Measurements from ENCODE around the gene IFNGR2. TPM values are rescaled to one million over a fixed set of nuclear protein-coding genes. Genes with fewer than 3 reads are reported as not detected.
A peak's percentile ranks its signal among the peaks of the same experiment; 100 is the strongest.

Gene IFNGR2
- total RNA-seq, 4 donors from 2014 or later, result 47.0 to 75.5 (median 61.0) TPM

DNA sequence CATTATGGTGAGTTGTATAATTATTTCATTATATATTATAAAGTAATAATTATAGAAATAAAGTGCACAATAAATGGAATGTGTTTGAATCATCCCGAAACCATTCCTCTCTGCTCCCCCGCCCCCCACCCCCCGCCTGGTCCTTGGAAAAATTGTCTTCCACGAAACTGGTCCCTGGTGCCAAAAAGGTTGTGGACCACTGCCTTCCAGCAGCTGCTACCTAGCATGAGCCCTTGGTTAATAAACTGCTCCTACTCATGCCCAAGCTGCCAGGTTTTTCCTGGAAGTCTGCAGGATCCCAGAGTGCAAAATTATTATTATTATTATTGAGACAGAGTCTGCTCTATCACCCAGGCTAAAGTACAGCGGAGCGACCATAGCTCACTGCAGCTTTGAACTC is 6.8 kb upstream of the IFNGR2 start:
- WGBS, result 81% methylated on average over 6 of the region's 6 CpGs
- no peak for DNase-seq (ENCODE audit: low spot score in 2 of 2)
- Histone ChIP-seq H3K9me3 (no peaks in the 10 kb centered on the region), H3K27ac (no peak overlapping the region), H3K4me3 (no peak overlapping the region), H3K4me1 (peaks cover 25% of the 10 kb centered on the region), H3K27me3 (no peaks in the 10 kb centered on the region), H3K36me3 (no peaks in the 10 kb centered on the region)
- TF ChIP-seq POLR2A (IDR thresholded peaks at IDR 0.05), result no peak
- no peak for TF ChIP-seq EP300 (IDR thresholded peaks at IDR 0.05)

DNA sequence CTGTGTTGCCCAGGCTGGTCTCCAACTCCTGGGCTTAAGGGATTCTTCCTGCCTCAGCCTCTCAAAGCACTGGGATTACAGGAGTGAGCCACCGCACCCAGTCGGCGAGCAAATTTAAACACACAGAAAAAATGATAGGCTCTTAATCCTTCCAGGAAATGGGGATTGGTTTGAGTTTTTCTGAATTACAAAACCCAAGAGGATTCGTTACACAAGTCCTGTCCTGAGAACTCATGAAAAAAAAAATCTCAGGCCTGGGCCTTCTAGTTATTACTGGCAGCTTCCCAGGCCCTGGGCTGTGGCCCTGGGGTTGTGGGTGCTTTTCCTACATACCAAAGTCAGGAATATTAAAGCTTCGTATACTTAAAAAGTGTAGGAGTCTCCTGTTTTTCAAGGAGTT is 6.3 kb upstream of the IFNGR2 start:
- TF ChIP-seq POLR2AphosphoS5 (IDR thresholded peaks at IDR 0.05) (no peak), POLR2A (IDR thresholded peaks at IDR 0.05) (no peak), EP300 (IDR thresholded peaks at IDR 0.05) (no peak)
- TF ChIP-seq, protein P1, sequence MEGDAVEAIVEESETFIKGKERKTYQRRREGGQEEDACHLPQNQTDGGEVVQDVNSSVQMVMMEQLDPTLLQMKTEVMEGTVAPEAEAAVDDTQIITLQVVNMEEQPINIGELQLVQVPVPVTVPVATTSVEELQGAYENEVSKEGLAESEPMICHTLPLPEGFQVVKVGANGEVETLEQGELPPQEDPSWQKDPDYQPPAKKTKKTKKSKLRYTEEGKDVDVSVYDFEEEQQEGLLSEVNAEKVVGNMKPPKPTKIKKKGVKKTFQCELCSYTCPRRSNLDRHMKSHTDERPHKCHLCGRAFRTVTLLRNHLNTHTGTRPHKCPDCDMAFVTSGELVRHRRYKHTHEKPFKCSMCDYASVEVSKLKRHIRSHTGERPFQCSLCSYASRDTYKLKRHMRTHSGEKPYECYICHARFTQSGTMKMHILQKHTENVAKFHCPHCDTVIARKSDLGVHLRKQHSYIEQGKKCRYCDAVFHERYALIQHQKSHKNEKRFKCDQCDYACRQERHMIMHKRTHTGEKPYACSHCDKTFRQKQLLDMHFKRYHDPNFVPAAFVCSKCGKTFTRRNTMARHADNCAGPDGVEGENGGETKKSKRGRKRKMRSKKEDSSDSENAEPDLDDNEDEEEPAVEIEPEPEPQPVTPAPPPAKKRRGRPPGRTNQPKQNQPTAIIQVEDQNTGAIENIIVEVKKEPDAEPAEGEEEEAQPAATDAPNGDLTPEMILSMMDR (IDR thresholded peaks at IDR 0.05), result no peak
- H3K27ac ChIP-seq, result no peak overlapping the region
- H3K27me3 ChIP-seq, result no peaks in the 10 kb centered on the region
- DNase-seq (ENCODE audit: low spot score in 2 of 2), result no peak
- no peaks in the 10 kb centered on the region for H3K36me3 ChIP-seq
- WGBS, result 56% methylated on average over 5 of the region's 5 CpGs
- H3K9me3 ChIP-seq, result no peaks in the 10 kb centered on the region
- H3K4me3 ChIP-seq, result no peak overlapping the region
- H3K4me1 ChIP-seq, result peaks cover 30% of the 10 kb centered on the region

DNA sequence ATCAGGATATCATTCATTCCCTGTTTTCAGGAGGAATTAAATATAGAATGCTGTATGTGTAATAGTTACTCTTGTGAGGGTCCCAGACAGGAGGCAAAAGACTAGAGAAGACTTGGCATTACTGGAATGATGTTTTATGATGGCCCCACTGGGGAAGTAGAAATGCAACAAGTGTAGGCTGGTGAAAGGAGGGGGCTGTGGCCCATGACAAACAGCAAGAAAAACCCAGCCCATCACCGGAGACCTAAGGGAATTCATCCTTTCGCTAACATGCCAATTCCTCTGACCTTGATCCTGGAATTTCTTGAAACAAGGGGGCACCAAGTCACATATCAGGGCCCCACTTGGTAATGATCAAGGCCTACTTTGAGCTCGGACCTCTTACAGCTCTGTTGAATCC is 5.5 kb upstream of the IFNGR2 start:
- 87% methylated on average over 3 of the region's 3 CpGs for WGBS
- Histone ChIP-seq H3K27ac (no peak overlapping the region), H3K4me1 (peaks cover 38% of the 10 kb centered on the region), H3K27me3 (no peaks in the 10 kb centered on the region), H3K36me3 (no peaks in the 10 kb centered on the region), H3K9me3 (no peaks in the 10 kb centered on the region), H3K4me3 (no peak overlapping the region)
- TF ChIP-seq EP300 (IDR thresholded peaks at IDR 0.05) (no peak), POLR2A (IDR thresholded peaks at IDR 0.05) (no peak), POLR2AphosphoS5 (IDR thresholded peaks at IDR 0.05) (no peak)
- TF ChIP-seq, protein P1 (IDR thresholded peaks at IDR 0.05), result no peak
- no peak for DNase-seq (ENCODE audit: low spot score in 2 of 2)

DNA sequence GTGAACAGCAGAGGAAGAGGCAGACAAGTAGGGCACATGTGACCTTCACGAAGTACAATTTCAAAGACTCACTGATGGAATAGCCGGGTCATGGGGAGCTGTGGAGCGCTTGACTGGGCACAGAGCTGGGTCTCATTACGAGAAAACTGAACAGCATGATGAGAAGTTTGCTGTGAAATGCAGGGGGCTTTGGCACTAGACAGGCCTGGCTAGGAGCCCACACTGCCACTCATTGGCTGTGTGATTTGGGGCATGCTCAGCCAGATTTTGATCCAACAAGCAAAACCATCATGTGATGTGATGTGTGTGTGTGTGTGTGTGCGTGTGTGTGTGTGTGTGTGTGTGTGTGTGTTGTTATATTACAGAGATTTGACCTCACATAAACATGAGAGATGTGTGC is 4.9 kb upstream of the IFNGR2 start:
- H3K4me3 ChIP-seq, result no peak overlapping the region
- DNase-seq (ENCODE audit: low spot score in 2 of 2), result no peak
- no peaks in the 10 kb centered on the region for H3K36me3 ChIP-seq
- TF ChIP-seq, protein P1 (IDR thresholded peaks at IDR 0.05), result no peak
- TF ChIP-seq EP300 (IDR thresholded peaks at IDR 0.05), result no peak
- TF ChIP-seq POLR2A (IDR thresholded peaks at IDR 0.05), result no peak
- TF ChIP-seq POLR2AphosphoS5 (IDR thresholded peaks at IDR 0.05), result no peak
- H3K4me1 ChIP-seq, result peaks cover 38% of the 10 kb centered on the region
- no peak overlapping the region for H3K27ac ChIP-seq
- H3K9me3 ChIP-seq, result no peaks in the 10 kb centered on the region
- no peaks in the 10 kb centered on the region for H3K27me3 ChIP-seq
- WGBS, result 85% methylated on average over 5 of the region's 5 CpGs

DNA sequence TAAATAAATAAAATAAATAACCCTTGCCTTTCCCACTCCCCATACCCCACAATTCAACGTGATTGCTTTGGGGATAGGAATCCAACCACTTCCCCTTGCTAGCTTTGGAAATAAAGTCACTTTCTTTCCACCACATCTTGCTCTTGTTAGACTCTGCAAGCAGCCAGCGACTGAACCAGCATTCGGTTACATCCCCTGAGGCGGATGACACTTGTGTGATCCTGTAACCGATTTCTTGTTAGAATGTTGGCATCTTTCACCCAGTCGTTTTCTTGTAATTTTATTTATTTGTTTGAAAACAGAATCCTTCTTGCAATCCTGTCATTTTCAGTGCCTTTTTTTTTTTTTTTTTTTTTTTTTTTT is 1.6 kb upstream of the IFNGR2 start:
- peak overlapping the region; percentile 96 for H3K4me3 ChIP-seq
- peak overlapping the region; percentile 99 for H3K27ac ChIP-seq
- DNase-seq (ENCODE audit: low spot score in 2 of 2), result no peak

More for the DNA sequence above, 1.6 kb upstream of the IFNGR2 start:
- H3K36me3 ChIP-seq, result no peaks in the 10 kb centered on the region
- WGBS, result 21% methylated on average over 6 of the region's 6 CpGs
- no peaks in the 10 kb centered on the region for H3K9me3 ChIP-seq
- H3K4me1 ChIP-seq, result peaks cover 46% of the 10 kb centered on the region
- no peaks in the 10 kb centered on the region for H3K27me3 ChIP-seq
- TF ChIP-seq EP300 (IDR thresholded peaks at IDR 0.05) (no peak), POLR2AphosphoS5 (IDR thresholded peaks at IDR 0.05) (peak in 1 of 3 donors; percentile 18)
- TF ChIP-seq, protein P1 (IDR thresholded peaks at IDR 0.05), result no peak
